SH-SY5Y (cell line): ENCODE data around the gene SLC66A1.

Source experiments
- GATA2 ChIP-seq: IDR thresholded peaks from 2 replicates; pipeline ENCODE4 v1.6.1; 2011; ENCODE audit warnings: mild to moderate bottlenecking, low read depth, low read length
- GATA3 ChIP-seq: IDR thresholded peaks from 2 replicates; pipeline ENCODE4 v1.6.1; 2011; ENCODE audit warnings: low read depth, mild to moderate bottlenecking, low read length, moderate library complexity

- no peak for TF ChIP-seq GATA2
- TF ChIP-seq GATA3, result no peak
Observed at GRCh38 chr1:19374926-19375325, 62.8 kb downstream of the SLC66A1 start.
